Measurements from ENCODE around the gene TRAF4. TPM values are rescaled to one million over a fixed set of nuclear protein-coding genes. Genes with fewer than 3 reads are reported as not detected.
"Not testable (repeated sequence)": the region's sequence is repeated elsewhere in the genome, so short reads cannot be mapped to it uniquely, and the experiment has no call there.

TRAF4 gene
- total RNA-seq, 4 donors from 2014 or later, result 18.4 to 42.8 (median 30.0) TPM

- Histone ChIP-seq H3K4me3 (no peak overlapping the region), H3K27me3 (no peaks in the 10 kb centered on the region), H3K9me3 (no peaks in the 10 kb centered on the region), H3K4me1 (no peaks in the 10 kb centered on the region), H3K27ac (no peak overlapping the region), H3K36me3 (peaks cover 0 to 5% (median 0%) of the 10 kb centered on the region in 3 donors)
- WGBS, 2 donors, result 89 to 99% methylated on average over 4 of the region's 4 CpGs
- no peak for DNase-seq (ENCODE audit: low spot score in 2 of 2)
- no peak for TF ChIP-seq POLR2A (IDR thresholded peaks at IDR 0.05)
- TF ChIP-seq EP300 (IDR thresholded peaks at IDR 0.05), result no peak
- no peak for TF ChIP-seq CTCF (IDR thresholded peaks at IDR 0.05)
Measured at GRCh38 chr17:28788100-28788499, 44.3 kb downstream of the TRAF4 start.

DNA sequence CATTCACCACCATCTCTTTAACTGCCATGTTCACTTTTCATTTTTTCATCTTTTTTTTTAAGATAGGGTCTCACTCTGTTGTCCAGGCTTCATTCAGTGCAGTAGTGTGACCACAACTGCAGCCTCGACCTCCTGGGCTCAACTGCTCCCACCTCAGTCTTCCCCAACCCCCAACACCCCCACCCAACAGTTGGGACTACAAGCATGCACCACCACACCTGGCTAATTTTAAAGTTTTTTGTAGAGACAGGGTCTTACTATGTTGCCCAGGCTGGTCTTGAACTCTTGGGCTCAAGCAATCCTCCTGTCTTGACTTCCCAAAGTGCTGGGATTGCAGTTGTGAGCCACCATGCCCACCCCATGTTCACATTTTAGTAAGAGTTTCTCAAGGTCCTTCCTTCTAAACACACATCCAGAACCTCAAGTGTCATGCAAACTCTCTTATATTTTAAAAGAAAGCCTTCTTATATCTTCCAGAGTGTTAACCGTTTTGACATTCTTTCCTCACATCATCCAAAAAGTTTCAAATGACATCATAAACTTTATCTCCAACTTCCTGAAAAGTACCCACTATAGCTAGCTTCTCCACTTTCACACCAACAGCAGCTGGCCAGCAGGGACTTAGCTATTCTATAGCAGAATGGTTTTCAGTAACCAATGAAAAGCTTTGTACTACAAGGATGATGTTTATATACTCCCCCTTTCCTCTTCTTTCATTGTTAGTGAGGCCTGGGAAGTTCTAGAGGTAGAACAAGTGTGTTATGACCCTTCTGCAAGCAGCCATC is 49.3 kb downstream of the TRAF4 start:
- Histone ChIP-seq H3K27me3 (no peaks in the 10 kb centered on the region), H3K36me3 (peaks cover 0 to 4% (median 0%) of the 10 kb centered on the region in 3 donors), H3K27ac (no peak overlapping the region), H3K9me3 (no peaks in the 10 kb centered on the region), H3K4me1 (peaks cover 0 to 4% (median 0%) of the 10 kb centered on the region in 4 donors), H3K4me3 (no peak overlapping the region)
- no peak for DNase-seq (ENCODE audit: low spot score in 2 of 2)
- 62 to 68% methylated on average over 2 of the region's 2 CpGs for WGBS, 2 donors
- no peak for TF ChIP-seq EP300 (IDR thresholded peaks at IDR 0.05)
- TF ChIP-seq POLR2A (IDR thresholded peaks at IDR 0.05), result no peak
- no peak for TF ChIP-seq CTCF (IDR thresholded peaks at IDR 0.05)

DNA sequence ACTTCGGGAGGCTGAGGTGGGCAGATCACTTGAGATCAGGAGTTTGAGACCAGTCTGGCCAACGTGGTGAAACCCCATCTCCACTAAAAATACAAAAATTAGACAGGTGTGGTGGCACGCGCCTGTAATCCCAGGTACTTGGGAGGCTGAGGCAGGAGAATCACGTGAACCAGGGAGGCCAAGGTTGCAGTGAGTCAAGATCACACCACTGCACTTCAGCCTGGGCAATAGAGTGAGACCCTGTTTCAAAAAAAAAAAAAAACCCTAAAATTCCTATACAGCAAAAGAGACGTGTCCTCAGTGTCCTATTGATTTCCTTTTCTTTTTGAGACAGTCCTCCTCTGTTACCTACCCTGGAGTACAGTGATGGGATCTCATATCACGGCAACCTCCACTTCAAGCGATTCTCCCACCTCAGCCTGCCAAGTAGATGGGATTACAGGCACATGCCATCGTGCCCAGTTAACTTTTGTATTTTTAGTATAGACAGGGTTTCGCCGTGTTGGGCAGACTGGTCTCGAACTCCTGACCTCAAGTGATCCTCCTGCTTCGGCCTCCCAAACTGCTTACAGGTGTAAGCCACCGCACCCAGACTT is 51.1 kb downstream of the TRAF4 start:
- H3K4me3 ChIP-seq; DNase-seq (ENCODE audit: low spot score in 2 of 2): not testable (repeated sequence)

DNA sequence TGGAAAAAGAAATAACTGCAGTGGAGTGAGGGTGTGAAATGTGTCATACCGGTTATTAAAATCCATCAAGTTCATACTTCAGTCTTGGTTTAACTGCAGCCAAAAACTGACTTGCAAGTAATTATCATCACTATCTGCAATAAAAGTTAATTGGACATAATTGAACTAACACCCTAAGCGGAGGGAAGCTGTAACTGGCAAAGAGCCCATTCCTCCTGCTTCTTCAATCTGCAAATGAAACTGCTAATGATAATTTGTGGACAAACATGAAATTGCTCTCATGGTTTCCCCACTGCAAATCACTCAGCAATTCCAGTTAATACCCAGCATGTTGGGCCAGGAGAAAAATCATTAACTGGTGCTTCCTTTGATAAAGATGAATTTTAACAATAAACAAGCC is 52.3 kb downstream of the TRAF4 start:
- Histone ChIP-seq H3K9me3 (no peaks in the 10 kb centered on the region), H3K27ac (no peak overlapping the region), H3K27me3 (no peaks in the 10 kb centered on the region), H3K4me1 (peaks cover 0 to 4% (median 0%) of the 10 kb centered on the region in 4 donors), H3K36me3 (no peaks in the 10 kb centered on the region), H3K4me3 (no peak overlapping the region)
- WGBS, 2 donors, result 85 to 91% methylated on average over 2 of the region's 2 CpGs
- TF ChIP-seq EP300 (IDR thresholded peaks at IDR 0.05), result no peak
- TF ChIP-seq CTCF (IDR thresholded peaks at IDR 0.05), result no peak
- TF ChIP-seq POLR2A (IDR thresholded peaks at IDR 0.05), result no peak
- DNase-seq (ENCODE audit: low spot score in 2 of 2), result no peak

More for the DNA sequence above, 51.1 kb downstream of the TRAF4 start:
- H3K9me3 ChIP-seq, H3K36me3 ChIP-seq, H3K27me3 ChIP-seq, H3K4me1 ChIP-seq, H3K27ac ChIP-seq: not testable (repeated sequence)
- 92 to 95% methylated on average over 14 of the region's 14 CpGs for WGBS, 2 donors

Small RNA genes lying within 50 kb of the gene (small RNA-seq; reads per million reads assigned to genes)
- gene SNORD42A, result not detected
- not detected for gene SNORD42B
- gene SNORD4A, result not detected
- gene SNORD4B, result not detected

Other genes with a start within 250 kb of the TRAF4 start
- gene FOXN1, start 237.7 kb upstream of the TRAF4 start, total RNA-seq, result not detected
- 10 to 100 TPM; 20.5 to 30.0 (median 22.4) TPM for gene UNC119, start 191.4 kb upstream of the TRAF4 start, total RNA-seq
- 10 to 100 TPM; 62.2 to 82.4 (median 73.2) TPM for gene PIGS, start 172.5 kb upstream of the TRAF4 start, total RNA-seq
- 100 to 1,000 TPM in 3 of 4 donors, 10 to 100 TPM in 1; 46.2 to 222 (median 141) TPM for gene ALDOC, start 167.1 kb upstream of the TRAF4 start, total RNA-seq
- gene SPAG5, start 145.0 kb upstream of the TRAF4 start, total RNA-seq, result 10 to 100 TPM in 1 of 4 donors, 1 to 10 TPM in 3; 5.7 to 11.4 (median 7.6) TPM
- 10 to 100 TPM in 3 of 4 donors, 1 to 10 TPM in 1; 5.7 to 34.5 (median 16.2) TPM for gene RSKR, start 129.8 kb upstream of the TRAF4 start, total RNA-seq
- 100 to 1,000 TPM in 3 of 4 donors, 10 to 100 TPM in 1; 95.1 to 133 (median 111) TPM for gene BLTP2, start 98.9 kb upstream of the TRAF4 start, total RNA-seq
- gene SDF2, start 82.1 kb upstream of the TRAF4 start, total RNA-seq, result 10 to 100 TPM; 26.7 to 45.3 (median 32.4) TPM
- 100 to 1,000 TPM in 1 of 4 donors, 10 to 100 TPM in 3; 56.4 to 101 (median 66.6) TPM for gene SUPT6H, start 81.8 kb upstream of the TRAF4 start, total RNA-seq
- 1 to 10 TPM; 2.1 to 6.3 (median 4.6) TPM for gene PROCA1, start 32.1 kb upstream of the TRAF4 start, total RNA-seq
- 100 to 1,000 TPM; 189 to 298 (median 196) TPM for gene RAB34, start 26.1 kb upstream of the TRAF4 start, total RNA-seq
- gene RPL23A, start 24.0 kb upstream of the TRAF4 start, total RNA-seq, result 100 to 1,000 TPM; 431 to 573 (median 517) TPM
- 1 to 10 TPM in 1 of 4 donors, under 1 TPM in 1, not detected in 2; 0.44 to 1.2 TPM for gene TLCD1, start 17.8 kb upstream of the TRAF4 start, total RNA-seq
- gene NEK8, start 15.2 kb upstream of the TRAF4 start, total RNA-seq, result 1 to 10 TPM; 2.8 to 6.0 (median 3.5) TPM
- gene FAM222B, start 98.8 kb downstream of the TRAF4 start, total RNA-seq, result 10 to 100 TPM in 2 of 4 donors, 1 to 10 TPM in 2; 6.1 to 17.1 (median 11.4) TPM
- gene ERAL1, start 111.0 kb downstream of the TRAF4 start, total RNA-seq, result 10 to 100 TPM; 26.4 to 52.8 (median 36.2) TPM
- gene FLOT2, start 153.7 kb downstream of the TRAF4 start, total RNA-seq, result 10 to 100 TPM; 54.8 to 84.9 (median 65.2) TPM
- gene DHRS13, start 159.1 kb downstream of the TRAF4 start, total RNA-seq, result 10 to 100 TPM in 1 of 4 donors, 1 to 10 TPM in 3; 2.4 to 21.9 (median 8.8) TPM
- gene PHF12, start 207.5 kb downstream of the TRAF4 start, total RNA-seq, result 10 to 100 TPM; 45.7 to 95.1 (median 49.6) TPM